OCI-LY7 (cell line): ENCODE data around the gene HYKK. TPM values are rescaled to one million over a fixed set of nuclear protein-coding genes. Genes with fewer than 3 reads are reported as not detected.

ENCODE experiments used
- BruUV-seq: library from RNA; stranded (reverse); fragments of 400-500 nt; replicated peaks from 2 replicates; lab custom pipeline; 2021; lab: Mats Ljungman, UMichigan
- CTCF ChIA-PET: fragments of 300-600 bp; sonication (Branson Sonifier 250); formaldehyde crosslinking; loops from one replicate; lab custom pipeline; 2022; ENCODE audit warnings: antibody characterized with exemption; ENCODE audit not compliant: unreplicated experiment; lab: Charles Lee
- POLR2A ChIA-PET: fragments of 300-600 bp; sonication (Branson Sonifier 250); formaldehyde crosslinking; loops from one replicate; lab custom pipeline; 2022; ENCODE audit warnings: antibody characterized with exemption; lab: Charles Lee
- DNase-seq: peaks from one replicate; pipeline ENCODE4 v3.0.0-alpha.2; 2015; ENCODE audit warnings: low spot score
- H2AFZ ChIP-seq: fragments of 200-600 bp; sonication (generic), shearing (Covaris generic); 2 replicates; pipeline ENCODE4 v1.6.1; 2014; ENCODE audit warnings: mild to moderate bottlenecking, antibody characterized with exemption, low read length, moderate library complexity
- H3K27ac ChIP-seq: fragments of 200-600 bp; sonication (generic); 2 replicates; pipeline ENCODE4 v1.5.1; 2014; ENCODE audit warnings: mixed run types, low read depth, mild to moderate bottlenecking, moderate library complexity, low read length, inconsistent platforms; ENCODE audit not compliant: poor library complexity, severe bottlenecking
- H3K36me3 ChIP-seq: fragments of 200-600 bp; sonication (generic); 2 replicates; pipeline ENCODE4 v1.6.1; 2014; ENCODE audit warnings: mild to moderate bottlenecking, antibody characterized with exemption, low read length, moderate library complexity, mixed read lengths; ENCODE audit not compliant: insufficient read depth
- H3K4me1 ChIP-seq: fragments of 200-600 bp; sonication (generic); 2 replicates; pipeline ENCODE4 v1.5.1; 2014; ENCODE audit warnings: mild to moderate bottlenecking, low read length; ENCODE audit not compliant: insufficient read depth, poor library complexity, severe bottlenecking
- H3K4me2 ChIP-seq: fragments of 200-600 bp; sonication (generic); 2 replicates; pipeline ENCODE4 v1.6.1; 2014; ENCODE audit warnings: mild to moderate bottlenecking, low read length
- H3K4me3 ChIP-seq: fragments of 200-600 bp; sonication (generic); 2 replicates; pipeline ENCODE4 v1.5.1; 2014; ENCODE audit warnings: mild to moderate bottlenecking, low read depth, low read length; ENCODE audit not compliant: poor library complexity, severe bottlenecking
- H3K79me2 ChIP-seq: fragments of 200-600 bp; sonication (generic); 2 replicates; pipeline ENCODE4 v1.6.1; 2016; ENCODE audit warnings: low read depth, mild to moderate bottlenecking, low read length, moderate library complexity, mixed read lengths; ENCODE audit not compliant: insufficient read depth
- H3K9me2 ChIP-seq: fragments of 200-600 bp; sonication (generic); 2 replicates; pipeline ENCODE4 v1.6.1; 2016; ENCODE audit warnings: mild to moderate bottlenecking, low read length, mixed read lengths; ENCODE audit not compliant: insufficient read depth
- H3K9me3 ChIP-seq: fragments of 200-600 bp; sonication (generic); 2 replicates; pipeline ENCODE4 v1.6.1; 2014; ENCODE audit warnings: mild to moderate bottlenecking, mixed run types, low read length, mixed read lengths
- H4K20me1 ChIP-seq: fragments of 200-600 bp; sonication (generic); 2 replicates; pipeline ENCODE4 v1.6.1; 2014; ENCODE audit warnings: mild to moderate bottlenecking, antibody characterized with exemption, low read length, moderate library complexity, mixed read lengths; ENCODE audit not compliant: insufficient read depth
- CTCF ChIP-seq: fragments of 200-600 bp; sonication (generic); conservative IDR thresholded peaks from 2 replicates; pipeline ENCODE4 v1.5.1; 2014; ENCODE audit warnings: mild to moderate bottlenecking, antibody characterized with exemption, low read length, moderate library complexity, mixed read lengths
- EZH2phosphoT487 ChIP-seq: fragments of 200-600 bp; sonication (generic); IDR thresholded peaks from 2 replicates; pipeline ENCODE4 v1.6.1; 2018; ENCODE audit warnings: low read depth, borderline replicate concordance, mild to moderate bottlenecking, mixed run types, antibody characterized with exemption, low read length, moderate library complexity, mixed read lengths
- intact Hi-C: fragments of 100-400 bp; cut with micrococcal nuclease; formaldehyde crosslinking; loops from one replicate; pipeline ENCODE4 v1.10.0; 2022; ENCODE audit not compliant: unreplicated experiment
- total RNA-seq, 2 experiments: library from RNA; depleted of rRNA in 1 of 2; stranded (reverse); fragments of >200 nt in 1 of 2; shearing (Covaris generic) in 1 of 2; gene quantifications; 2 replicates each; pipeline ENCODE4 v1.2.3, GENCODE V29; 2014 to 2022

The HYKK gene
- total RNA-seq, 2 experiments from 2014 or later, result 0.40 TPM; not detected in 1

GRCh38 chr15:78461171-78461888, 46.0 kb upstream of the HYKK start:
- Histone ChIP-seq H3K79me2 (peaks cover 67% of the 10 kb centered on the region), H3K4me1 (peaks cover 10% of the 10 kb centered on the region), H3K9me3 (no peaks in the 10 kb centered on the region), H3K36me3 (peaks cover 67% of the 10 kb centered on the region), H4K20me1 (peaks cover 18% of the 10 kb centered on the region; the same call in 1 of the 2 replicates), H3K4me3 (no peak overlapping the region), H3K27ac (peak overlapping the region; percentile 27), H2AFZ (no peak overlapping the region), H3K9me2 (no peaks in the 10 kb centered on the region), H3K4me2 (peak overlapping the region; percentile 36; the same call in 1 of the 2 replicates)
- ChIA-PET CTCF (no interaction called here), POLR2A (interaction anchor here (0.6 to 1.2 kb wide), 4 partner anchors 8 to 28 kb away, joined by 3 to 5 read pairs (median 4); partner anchors contain the start of gene IREB2)
- TF ChIP-seq CTCF (no peak), EZH2phosphoT487 (no peak)
- intact Hi-C loops, result no loop called here
- DNase-seq, result no peak
- no TSS peak for BruUV-seq

- no peak overlapping the region for H3K4me3 ChIP-seq
- H3K36me3 ChIP-seq, result peaks cover 97% of the 10 kb centered on the region
- H3K4me1 ChIP-seq, result no peaks in the 10 kb centered on the region
- no peak overlapping the region for H3K4me2 ChIP-seq
- H3K9me2 ChIP-seq, result no peaks in the 10 kb centered on the region
- no peak for DNase-seq
- BruUV-seq, result no TSS peak
- peaks cover 7% of the 10 kb centered on the region; the same call in 1 of the 2 replicates for H3K79me2 ChIP-seq
- CTCF ChIA-PET, result no interaction called here
- H3K9me3 ChIP-seq, result no peaks in the 10 kb centered on the region
- no peak for TF ChIP-seq CTCF
- TF ChIP-seq EZH2phosphoT487, result no peak
- H2AFZ ChIP-seq, result no peak overlapping the region
- intact Hi-C loops, result no loop called here
- no peak overlapping the region for H3K27ac ChIP-seq
- no peaks in the 10 kb centered on the region for H4K20me1 ChIP-seq
- POLR2A ChIA-PET, result interaction anchor here (0.7 kb wide), 2 partner anchors 11 to 1950 kb away, joined by 3 read pairs; no protein-coding TSS in a partner anchor
These were observed 38.3 kb upstream of the HYKK start for GRCh38 chr15:78469031-78469430.

- Histone ChIP-seq H3K27ac (no peak overlapping the region), H3K4me2 (no peak overlapping the region), H3K4me3 (no peak overlapping the region), H3K36me3 (peaks cover 88% of the 10 kb centered on the region), H3K79me2 (no peaks in the 10 kb centered on the region), H3K9me2 (no peaks in the 10 kb centered on the region), H2AFZ (no peak overlapping the region), H4K20me1 (no peaks in the 10 kb centered on the region), H3K9me3 (no peaks in the 10 kb centered on the region), H3K4me1 (no peaks in the 10 kb centered on the region)
- POLR2A ChIA-PET, result no interaction called here
- no TSS peak for BruUV-seq
- no peak for TF ChIP-seq CTCF
- no peak for TF ChIP-seq EZH2phosphoT487
- intact Hi-C loops, result no loop called here
- CTCF ChIA-PET, result no interaction called here
- no peak for DNase-seq
These were observed 30.1 kb upstream of the HYKK start for GRCh38 chr15:78477295-78477694.
